ENCODE data around the gene KANK2. TPM values are rescaled to one million over a fixed set of nuclear protein-coding genes. Genes with fewer than 3 reads are reported as not detected.

The KANK2 gene
- total and polyA plus RNA-seq, 2 of the 8 experiments (the other 6 are each of a cell fraction or from before 2014, with no cell fraction given): 25.2 to 42.3 TPM

GRCh38 chr19:11232555-11232954, 35.2 kb upstream of the KANK2 start (continued):
- TF ChIP-seq RAD21 (IDR thresholded peaks at IDR 0.05 in 1 of 2, conservative IDR thresholded peaks at IDR 0.05 in 1 of 2; ENCODE audit: low read depth in 2 of 2, low read length in 2 of 2) (no peak), HDAC2 (IDR thresholded peaks at IDR 0.05; ENCODE audit: borderline replicate concordance in 1 of 2, low read depth in 2 of 2, low read length in 2 of 2) (no peak)
- TF ChIP-seq, protein P1, sequence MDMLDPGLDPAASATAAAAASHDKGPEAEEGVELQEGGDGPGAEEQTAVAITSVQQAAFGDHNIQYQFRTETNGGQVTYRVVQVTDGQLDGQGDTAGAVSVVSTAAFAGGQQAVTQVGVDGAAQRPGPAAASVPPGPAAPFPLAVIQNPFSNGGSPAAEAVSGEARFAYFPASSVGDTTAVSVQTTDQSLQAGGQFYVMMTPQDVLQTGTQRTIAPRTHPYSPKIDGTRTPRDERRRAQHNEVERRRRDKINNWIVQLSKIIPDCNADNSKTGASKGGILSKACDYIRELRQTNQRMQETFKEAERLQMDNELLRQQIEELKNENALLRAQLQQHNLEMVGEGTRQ (IDR thresholded peaks at IDR 0.05; ENCODE audit: low read length): no peak

Measured in H1 (cell line).